ENCODE measurements around the gene RHOBTB1.

Gene RHOBTB1

GRCh38 chr10:60970526-60970925 is 26.5 kb upstream of the RHOBTB1 start:
- Histone ChIP-seq H2AK5ac (ENCODE audit: low read depth, low read length) (no peak overlapping the region), H3K9ac (ENCODE audit: low read depth, low read length, poor library complexity) (no peak overlapping the region), H3K4me3 (ENCODE audit: low read length in 2 of 2) (no peak overlapping the region), H3K36me3 (replicated peaks in 1 of 2; ENCODE audit: control insufficient read depth in 2 of 2, insufficient read depth in 2 of 2, low read length in 2 of 2) (no peaks in the 10 kb centered on the region), H3K4me1 (ENCODE audit: control insufficient read depth in 2 of 2, insufficient read depth in 1 of 2, low read depth in 1 of 2, low read length in 2 of 2) (no peaks in the 10 kb centered on the region), H3K4me2 (ENCODE audit: insufficient read depth, low read length, poor library complexity, severe bottlenecking) (no peak overlapping the region), H2BK12ac (ENCODE audit: low read length) (no peak overlapping the region), H3K14ac (ENCODE audit: low read length) (no peak overlapping the region), H3K79me1 (ENCODE audit: low read depth, low read length) (no peaks in the 10 kb centered on the region), H4K8ac (ENCODE audit: low read depth, low read length) (no peak overlapping the region), H3K4ac (ENCODE audit: low read length) (no peak overlapping the region), H2BK120ac (ENCODE audit: low read depth, low read length) (no peak overlapping the region), H2BK15ac (ENCODE audit: low read length) (no peak overlapping the region), H2AFZ (ENCODE audit: low read length) (no peak overlapping the region), H3K23ac (ENCODE audit: low read depth, low read length, poor library complexity) (no peak overlapping the region), H3K18ac (ENCODE audit: low read length) (no peak overlapping the region), H3K9me3 (replicated peaks in 1 of 2; ENCODE audit: control insufficient read depth in 2 of 2, insufficient read depth in 1 of 2, low read depth in 1 of 2, low read length in 2 of 2) (no peaks in the 10 kb centered on the region), H3K27ac (replicated peaks; ENCODE audit: low read length) (no peak overlapping the region), H3K27me3 (ENCODE audit: control insufficient read depth in 3 of 3, insufficient read depth in 3 of 3, low read depth in 1 of 3, low read length in 3 of 3) (no peaks in the 10 kb centered on the region), H2BK5ac (ENCODE audit: low read length) (no peak overlapping the region), H4K91ac (ENCODE audit: low read depth, low read length, poor library complexity) (no peak overlapping the region)
- no CpG with 5 or more reads among the region's 3 CpGs for WGBS, 2 donors (ENCODE audit: extremely low coverage in 2 of 2, insufficient read length in 2 of 2, insufficient replicate concordance in 1 of 2)
- no peak for DNase-seq (ENCODE audit: low spot score)

- Histone ChIP-seq H3K14ac (ENCODE audit: low read length) (no peak overlapping the region), H3K36me3 (replicated peaks in 1 of 2; ENCODE audit: control insufficient read depth in 2 of 2, insufficient read depth in 2 of 2, low read length in 2 of 2) (no peaks in the 10 kb centered on the region), H3K27me3 (ENCODE audit: control insufficient read depth in 3 of 3, insufficient read depth in 3 of 3, low read depth in 1 of 3, low read length in 3 of 3) (no peaks in the 10 kb centered on the region), H3K9ac (ENCODE audit: low read depth, low read length, poor library complexity) (no peak overlapping the region), H2AFZ (ENCODE audit: low read length) (no peak overlapping the region), H3K9me3 (replicated peaks in 1 of 2; ENCODE audit: control insufficient read depth in 2 of 2, insufficient read depth in 1 of 2, low read depth in 1 of 2, low read length in 2 of 2) (no peaks in the 10 kb centered on the region), H2BK5ac (ENCODE audit: low read length) (no peak overlapping the region), H3K4me1 (ENCODE audit: control insufficient read depth in 2 of 2, insufficient read depth in 1 of 2, low read depth in 1 of 2, low read length in 2 of 2) (peaks cover 0 to 5% of the 10 kb centered on the region in 2 donors), H2BK12ac (ENCODE audit: low read length) (no peak overlapping the region), H3K18ac (ENCODE audit: low read length) (no peak overlapping the region), H3K79me1 (ENCODE audit: low read depth, low read length) (no peaks in the 10 kb centered on the region), H4K91ac (ENCODE audit: low read depth, low read length, poor library complexity) (no peak overlapping the region), H2BK15ac (ENCODE audit: low read length) (no peak overlapping the region), H3K4ac (ENCODE audit: low read length) (no peak overlapping the region), H3K23ac (ENCODE audit: low read depth, low read length, poor library complexity) (no peak overlapping the region), H2BK120ac (ENCODE audit: low read depth, low read length) (no peak overlapping the region), H3K4me2 (ENCODE audit: insufficient read depth, low read length, poor library complexity, severe bottlenecking) (no peak overlapping the region), H2AK5ac (ENCODE audit: low read depth, low read length) (no peak overlapping the region), H4K8ac (ENCODE audit: low read depth, low read length) (no peak overlapping the region), H3K4me3 (ENCODE audit: low read length in 2 of 2) (no peak overlapping the region), H3K27ac (replicated peaks; ENCODE audit: low read length) (no peak overlapping the region)
- no CpG with 5 or more reads among the region's 3 CpGs for WGBS, 2 donors (ENCODE audit: extremely low coverage in 2 of 2, insufficient read length in 2 of 2, insufficient replicate concordance in 1 of 2)
- DNase-seq (ENCODE audit: low spot score), result no peak
Observed at GRCh38 chr10:60968504-60968903, 24.5 kb upstream of the RHOBTB1 start.

GRCh38 chr10:60967854-60968484 is 24.0 kb upstream of the RHOBTB1 start:
- Histone ChIP-seq H2BK120ac (ENCODE audit: low read depth, low read length) (no peak overlapping the region), H3K14ac (ENCODE audit: low read length) (no peak overlapping the region), H3K4me3 (ENCODE audit: low read length in 2 of 2) (no peak overlapping the region), H3K4me2 (ENCODE audit: insufficient read depth, low read length, poor library complexity, severe bottlenecking) (no peak overlapping the region), H3K36me3 (replicated peaks in 1 of 2; ENCODE audit: control insufficient read depth in 2 of 2, insufficient read depth in 2 of 2, low read length in 2 of 2) (no peaks in the 10 kb centered on the region), H2BK5ac (ENCODE audit: low read length) (no peak overlapping the region), H2BK12ac (ENCODE audit: low read length) (no peak overlapping the region), H3K27ac (replicated peaks; ENCODE audit: low read length) (no peak overlapping the region), H3K9me3 (replicated peaks in 1 of 2; ENCODE audit: control insufficient read depth in 2 of 2, insufficient read depth in 1 of 2, low read depth in 1 of 2, low read length in 2 of 2) (no peaks in the 10 kb centered on the region), H2BK15ac (ENCODE audit: low read length) (no peak overlapping the region), H3K4ac (ENCODE audit: low read length) (no peak overlapping the region), H3K23ac (ENCODE audit: low read depth, low read length, poor library complexity) (no peak overlapping the region), H2AFZ (ENCODE audit: low read length) (no peak overlapping the region), H3K18ac (ENCODE audit: low read length) (peak overlapping the region; percentile 2), H4K91ac (ENCODE audit: low read depth, low read length, poor library complexity) (no peak overlapping the region), H2AK5ac (ENCODE audit: low read depth, low read length) (no peak overlapping the region), H3K4me1 (ENCODE audit: control insufficient read depth in 2 of 2, insufficient read depth in 1 of 2, low read depth in 1 of 2, low read length in 2 of 2) (peaks cover 0 to 10% of the 10 kb centered on the region in 2 donors), H4K8ac (ENCODE audit: low read depth, low read length) (no peak overlapping the region), H3K79me1 (ENCODE audit: low read depth, low read length) (no peaks in the 10 kb centered on the region), H3K9ac (ENCODE audit: low read depth, low read length, poor library complexity) (no peak overlapping the region), H3K27me3 (ENCODE audit: control insufficient read depth in 3 of 3, insufficient read depth in 3 of 3, low read depth in 1 of 3, low read length in 3 of 3) (no peaks in the 10 kb centered on the region)
- WGBS, 2 donors (ENCODE audit: extremely low coverage in 2 of 2, insufficient read length in 2 of 2, insufficient replicate concordance in 1 of 2), result no CpG with 5 or more reads among the region's 2 CpGs
- no peak for DNase-seq (ENCODE audit: low spot score)

- H4K8ac ChIP-seq (ENCODE audit: low read depth, low read length), result no peak overlapping the region
- no peak overlapping the region for H4K91ac ChIP-seq (ENCODE audit: low read depth, low read length, poor library complexity)
- H2BK5ac ChIP-seq (ENCODE audit: low read length), result no peak overlapping the region
- no peak overlapping the region for H2BK15ac ChIP-seq (ENCODE audit: low read length)
- H3K36me3 ChIP-seq (replicated peaks in 1 of 2; ENCODE audit: control insufficient read depth in 2 of 2, insufficient read depth in 2 of 2, low read length in 2 of 2), result no peaks in the 10 kb centered on the region
- no peaks in the 10 kb centered on the region for H3K9me3 ChIP-seq (replicated peaks in 1 of 2; ENCODE audit: control insufficient read depth in 2 of 2, insufficient read depth in 1 of 2, low read depth in 1 of 2, low read length in 2 of 2)
- H3K9ac ChIP-seq (ENCODE audit: low read depth, low read length, poor library complexity), result no peak overlapping the region
- no peak overlapping the region for H2BK120ac ChIP-seq (ENCODE audit: low read depth, low read length)
- H3K4me1 ChIP-seq (ENCODE audit: control insufficient read depth in 2 of 2, insufficient read depth in 1 of 2, low read depth in 1 of 2, low read length in 2 of 2), result peaks cover 0 to 10% of the 10 kb centered on the region in 2 donors
- H3K79me1 ChIP-seq (ENCODE audit: low read depth, low read length), result no peaks in the 10 kb centered on the region
- no peak overlapping the region for H3K27ac ChIP-seq (replicated peaks; ENCODE audit: low read length)
- H3K4me3 ChIP-seq (ENCODE audit: low read length in 2 of 2), result no peak overlapping the region
- WGBS, 2 donors (ENCODE audit: extremely low coverage in 2 of 2, insufficient read length in 2 of 2, insufficient replicate concordance in 1 of 2), result no CpG with 5 or more reads among the region's 4 CpGs
- no peak overlapping the region for H2AK5ac ChIP-seq (ENCODE audit: low read depth, low read length)
- H3K14ac ChIP-seq (ENCODE audit: low read length), result no peak overlapping the region
- H2BK12ac ChIP-seq (ENCODE audit: low read length), result no peak overlapping the region
- H3K4ac ChIP-seq (ENCODE audit: low read length), result no peak overlapping the region
- H2AFZ ChIP-seq (ENCODE audit: low read length), result no peak overlapping the region
- H3K23ac ChIP-seq (ENCODE audit: low read depth, low read length, poor library complexity), result no peak overlapping the region
- H3K27me3 ChIP-seq (ENCODE audit: control insufficient read depth in 3 of 3, insufficient read depth in 3 of 3, low read depth in 1 of 3, low read length in 3 of 3), result no peaks in the 10 kb centered on the region
- no peak for DNase-seq (ENCODE audit: low spot score)
- no peak overlapping the region for H3K18ac ChIP-seq (ENCODE audit: low read length)
- H3K4me2 ChIP-seq (ENCODE audit: insufficient read depth, low read length, poor library complexity, severe bottlenecking), result no peak overlapping the region
Observed at GRCh38 chr10:60967260-60967659, 23.3 kb upstream of the RHOBTB1 start.

Measured in neuronal stem cell (in vitro differentiated cells).